ENCODE data around the gene AGRP. TPM values are rescaled to one million over a fixed set of nuclear protein-coding genes. Genes with fewer than 3 reads are reported as not detected.
A peak's percentile ranks its signal among the peaks of the same experiment; 100 is the strongest.

The AGRP gene
- total RNA-seq, 1 experiment from 2014 or later, result not detected

- H3K4me3 ChIP-seq (ENCODE audit: low read depth, low read length), result peak overlapping the region; percentile 85
- H3K27ac Mint-ChIP-seq (ENCODE audit: unreplicated experiment), result peak overlapping the region; percentile 18
- H3K4me3 Mint-ChIP-seq (ENCODE audit: unreplicated experiment), result peak overlapping the region; percentile 78
- no peaks in the 10 kb centered on the region for H3K9me3 Mint-ChIP-seq (ENCODE audit: unreplicated experiment)
- H3K27me3 Mint-ChIP-seq (ENCODE audit: insufficient read depth, unreplicated experiment), result no peaks in the 10 kb centered on the region
- DNase-seq, result no peak
- H3K4me1 Mint-ChIP-seq (ENCODE audit: low read depth, unreplicated experiment), result peaks cover 45% of the 10 kb centered on the region
- TF ChIP-seq, protein P1, sequence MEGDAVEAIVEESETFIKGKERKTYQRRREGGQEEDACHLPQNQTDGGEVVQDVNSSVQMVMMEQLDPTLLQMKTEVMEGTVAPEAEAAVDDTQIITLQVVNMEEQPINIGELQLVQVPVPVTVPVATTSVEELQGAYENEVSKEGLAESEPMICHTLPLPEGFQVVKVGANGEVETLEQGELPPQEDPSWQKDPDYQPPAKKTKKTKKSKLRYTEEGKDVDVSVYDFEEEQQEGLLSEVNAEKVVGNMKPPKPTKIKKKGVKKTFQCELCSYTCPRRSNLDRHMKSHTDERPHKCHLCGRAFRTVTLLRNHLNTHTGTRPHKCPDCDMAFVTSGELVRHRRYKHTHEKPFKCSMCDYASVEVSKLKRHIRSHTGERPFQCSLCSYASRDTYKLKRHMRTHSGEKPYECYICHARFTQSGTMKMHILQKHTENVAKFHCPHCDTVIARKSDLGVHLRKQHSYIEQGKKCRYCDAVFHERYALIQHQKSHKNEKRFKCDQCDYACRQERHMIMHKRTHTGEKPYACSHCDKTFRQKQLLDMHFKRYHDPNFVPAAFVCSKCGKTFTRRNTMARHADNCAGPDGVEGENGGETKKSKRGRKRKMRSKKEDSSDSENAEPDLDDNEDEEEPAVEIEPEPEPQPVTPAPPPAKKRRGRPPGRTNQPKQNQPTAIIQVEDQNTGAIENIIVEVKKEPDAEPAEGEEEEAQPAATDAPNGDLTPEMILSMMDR (IDR thresholded peaks at IDR 0.05; ENCODE audit: insufficient read depth in 1 of 2, low read depth in 1 of 2, low read length in 1 of 2, severe bottlenecking in 1 of 2, unreplicated experiment in 1 of 2), result peak in 1 of 2 experiments; percentile 8
- H3K27me3 ChIP-seq (replicated peaks; ENCODE audit: control insufficient read depth, insufficient read depth, low read length), result no peaks in the 10 kb centered on the region
- ChIA-PET POLR2A (interaction anchor here (0.7 kb wide), 1 partner anchor 104 kb away, joined by 3 read pairs; no protein-coding TSS in a partner anchor), CTCF (interaction anchor here (0.6 to 2.9 kb wide), 8 partner anchors 8 to 277 kb away, joined by 3 to 37 read pairs (median 4); partner anchors contain the start of genes ACD, CTCF, RANBP10 and TSNAXIP1)
- intact Hi-C loops (cut with micrococcal nuclease; ENCODE audit: unreplicated experiment), result loop anchor here (10.0 kb wide), 2 partner anchors 275 to 405 kb away; partner anchors contain the start of genes CTRL, PSMB10, RANBP10 and TSNAXIP1
- H3K36me3 ChIP-seq (ENCODE audit: control insufficient read depth, insufficient read depth, low read length), result no peaks in the 10 kb centered on the region
- H3K9me3 ChIP-seq, result no peaks in the 10 kb centered on the region
- peaks cover 15% of the 10 kb centered on the region for H3K36me3 Mint-ChIP-seq (ENCODE audit: insufficient read depth, unreplicated experiment)
- TSS peak; percentile 69 for BruUV-seq (replicated peaks)
- peaks cover 47% of the 10 kb centered on the region for H3K4me1 ChIP-seq
Observed at GRCh38 chr16:67529582-67530012, 46.2 kb upstream of the AGRP start.

DNA sequence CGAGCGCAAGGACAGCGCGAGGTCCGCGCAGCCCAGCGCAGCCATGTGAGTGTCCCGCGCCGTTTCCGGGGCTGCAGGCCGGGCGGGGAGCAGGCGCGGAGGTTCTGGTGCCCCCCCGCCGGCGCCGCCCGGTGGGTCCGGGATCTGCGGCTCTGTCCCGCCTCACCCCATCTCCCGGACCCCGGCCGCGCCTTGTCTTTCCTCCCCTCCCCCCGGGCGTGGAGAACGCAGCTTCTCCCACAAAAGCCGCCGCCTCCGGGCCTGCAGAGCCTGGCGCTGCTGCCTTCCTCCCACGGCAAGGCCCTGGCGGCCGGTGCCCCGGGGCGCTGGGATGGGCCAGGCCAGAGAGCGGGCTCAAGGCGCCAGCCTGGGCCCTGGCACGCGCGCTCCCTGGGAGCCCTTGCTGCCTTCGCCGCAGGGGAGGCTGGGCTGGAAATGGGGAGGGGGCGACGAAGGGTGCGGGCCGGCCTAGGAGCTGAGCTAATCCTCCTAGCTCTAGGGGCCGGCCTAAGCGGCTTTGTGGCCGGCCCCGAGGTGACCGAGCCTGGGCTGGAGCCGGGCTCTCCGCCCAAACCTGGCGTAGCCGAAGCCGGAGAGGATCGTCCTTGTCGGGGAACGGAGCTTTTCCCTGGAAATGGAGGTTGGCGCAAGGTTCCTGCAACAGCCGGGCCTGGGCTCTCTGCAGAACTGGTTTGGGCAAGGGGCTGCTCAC is 45.7 kb upstream of the AGRP start:
- TF ChIP-seq, protein P1 (IDR thresholded peaks at IDR 0.05; ENCODE audit: insufficient read depth in 1 of 2, low read depth in 1 of 2, low read length in 1 of 2, severe bottlenecking in 1 of 2, unreplicated experiment in 1 of 2), result no peak
- no peaks in the 10 kb centered on the region for H3K36me3 ChIP-seq (ENCODE audit: control insufficient read depth, insufficient read depth, low read length)
- no peaks in the 10 kb centered on the region for H3K9me3 Mint-ChIP-seq (ENCODE audit: unreplicated experiment)
- ChIA-PET CTCF (interaction anchor here (0.6 to 2.9 kb wide), 14 partner anchors 8 to 582 kb away, joined by 3 to 37 read pairs (median 3); partner anchors contain the start of genes ACD, CTCF, FHOD1 and RANBP10), POLR2A (interaction anchor here (0.7 to 1.2 kb wide), 2 partner anchors 33 to 105 kb away, joined by 3 to 4 read pairs; no protein-coding TSS in a partner anchor)
- no peaks in the 10 kb centered on the region for H3K27me3 ChIP-seq (replicated peaks; ENCODE audit: control insufficient read depth, insufficient read depth, low read length)
- BruUV-seq (replicated peaks), result no TSS peak
- H3K4me3 Mint-ChIP-seq (ENCODE audit: unreplicated experiment), result peak overlapping the region; percentile 78
- no peaks in the 10 kb centered on the region for H3K9me3 ChIP-seq
- DNase-seq, result peak; percentile 52 to 71
- peaks cover 51% of the 10 kb centered on the region for H3K4me1 ChIP-seq
- H3K4me3 ChIP-seq (ENCODE audit: low read depth, low read length), result peak overlapping the region; percentile 85
- H3K27ac Mint-ChIP-seq (ENCODE audit: unreplicated experiment), result peak overlapping the region; percentile 18
- H3K27me3 Mint-ChIP-seq (ENCODE audit: insufficient read depth, unreplicated experiment), result no peaks in the 10 kb centered on the region
- H3K4me1 Mint-ChIP-seq (ENCODE audit: low read depth, unreplicated experiment), result peaks cover 50% of the 10 kb centered on the region
- peaks cover 15% of the 10 kb centered on the region for H3K36me3 Mint-ChIP-seq (ENCODE audit: insufficient read depth, unreplicated experiment)
- intact Hi-C loops (cut with micrococcal nuclease; ENCODE audit: unreplicated experiment), result loop anchor here (10.0 kb wide), 2 partner anchors 276 to 406 kb away; partner anchors contain the start of genes CTRL, PSMB10, RANBP10 and TSNAXIP1

- DNase-seq, result peak in 1 of 2 experiments; percentile 61
- H3K9me3 Mint-ChIP-seq (ENCODE audit: unreplicated experiment), result no peaks in the 10 kb centered on the region
- Histone ChIP-seq H3K36me3 (ENCODE audit: control insufficient read depth, insufficient read depth, low read length) (no peaks in the 10 kb centered on the region), H3K9me3 (no peaks in the 10 kb centered on the region), H3K4me3 (ENCODE audit: low read depth, low read length) (peak within 1 kb of the TSS; percentile 85), H3K27me3 (replicated peaks; ENCODE audit: control insufficient read depth, insufficient read depth, low read length) (no peaks in the 10 kb centered on the region), H3K4me1 (peaks cover 51% of the 10 kb centered on the region)
- H3K4me3 Mint-ChIP-seq (ENCODE audit: unreplicated experiment), result peak within 1 kb of the TSS; percentile 78
- POLR2A ChIA-PET, result interaction anchor here (1.2 kb wide), 1 partner anchor 33 kb away, joined by 4 read pairs; no protein-coding TSS in a partner anchor
- intact Hi-C loops (cut with micrococcal nuclease; ENCODE audit: unreplicated experiment), result loop anchor here (10.0 kb wide), 2 partner anchors 276 to 406 kb away; partner anchors contain the start of genes CTRL, PSMB10, RANBP10 and TSNAXIP1
- peaks cover 46% of the 10 kb centered on the region for H3K4me1 Mint-ChIP-seq (ENCODE audit: low read depth, unreplicated experiment)
- H3K27me3 Mint-ChIP-seq (ENCODE audit: insufficient read depth, unreplicated experiment), result no peaks in the 10 kb centered on the region
- CTCF ChIA-PET, result interaction anchor here (0.6 to 2.9 kb wide), 9 partner anchors 7 to 581 kb away, joined by 3 to 37 read pairs (median 4); partner anchors contain the start of genes ACD and FHOD1
- peak within 1 kb of the TSS; percentile 66 for H3K27ac Mint-ChIP-seq (ENCODE audit: unreplicated experiment)
- H3K36me3 Mint-ChIP-seq (ENCODE audit: insufficient read depth, unreplicated experiment), result peaks cover 11% of the 10 kb centered on the region
- TF ChIP-seq, protein P1 (IDR thresholded peaks at IDR 0.05; ENCODE audit: insufficient read depth in 1 of 2, low read depth in 1 of 2, low read length in 1 of 2, severe bottlenecking in 1 of 2, unreplicated experiment in 1 of 2), result no peak
- BruUV-seq (replicated peaks), result no TSS peak
Observed at GRCh38 chr16:67528222-67528869, 45.0 kb upstream of the AGRP start, which contains the start of gene RIPOR1. RIPOR1 (plus strand) TSS chr16:67528829; CDS start chr16:67538447, 9,618 bp downstream.

Measured in Caco-2 (cell line).